OCI-LY7 (cell line): ENCODE results near the gene BASP1.

Experiments used
- EZH2phosphoT487 ChIP-seq: fragments of 200-600 bp; sonication (generic); IDR thresholded peaks from 2 replicates; pipeline ENCODE4 v1.6.1; 2018; ENCODE audit warnings: low read depth, borderline replicate concordance, mild to moderate bottlenecking, mixed run types, antibody characterized with exemption, low read length, moderate library complexity, mixed read lengths
- TF ChIP-seq, protein P1 (sequence below): fragments of 200-600 bp; sonication (generic); conservative IDR thresholded peaks from 2 replicates; pipeline ENCODE4 v1.5.1; 2014; ENCODE audit warnings: mild to moderate bottlenecking, antibody characterized with exemption, low read length, moderate library complexity, mixed read lengths

GRCh38 chr5:17277907-17278306 lies 60.5 kb downstream of the BASP1 start:
- TF ChIP-seq, protein P1, sequence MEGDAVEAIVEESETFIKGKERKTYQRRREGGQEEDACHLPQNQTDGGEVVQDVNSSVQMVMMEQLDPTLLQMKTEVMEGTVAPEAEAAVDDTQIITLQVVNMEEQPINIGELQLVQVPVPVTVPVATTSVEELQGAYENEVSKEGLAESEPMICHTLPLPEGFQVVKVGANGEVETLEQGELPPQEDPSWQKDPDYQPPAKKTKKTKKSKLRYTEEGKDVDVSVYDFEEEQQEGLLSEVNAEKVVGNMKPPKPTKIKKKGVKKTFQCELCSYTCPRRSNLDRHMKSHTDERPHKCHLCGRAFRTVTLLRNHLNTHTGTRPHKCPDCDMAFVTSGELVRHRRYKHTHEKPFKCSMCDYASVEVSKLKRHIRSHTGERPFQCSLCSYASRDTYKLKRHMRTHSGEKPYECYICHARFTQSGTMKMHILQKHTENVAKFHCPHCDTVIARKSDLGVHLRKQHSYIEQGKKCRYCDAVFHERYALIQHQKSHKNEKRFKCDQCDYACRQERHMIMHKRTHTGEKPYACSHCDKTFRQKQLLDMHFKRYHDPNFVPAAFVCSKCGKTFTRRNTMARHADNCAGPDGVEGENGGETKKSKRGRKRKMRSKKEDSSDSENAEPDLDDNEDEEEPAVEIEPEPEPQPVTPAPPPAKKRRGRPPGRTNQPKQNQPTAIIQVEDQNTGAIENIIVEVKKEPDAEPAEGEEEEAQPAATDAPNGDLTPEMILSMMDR, result no peak
- no peak for TF ChIP-seq EZH2phosphoT487
